Hepatocyte (in vitro differentiated cells): ENCODE data around the gene TRPC4AP. TPM values are rescaled to one million over a fixed set of nuclear protein-coding genes. Genes with fewer than 3 reads are reported as not detected.

ENCODE experiments used
- DNase-seq: peaks from one replicate; pipeline ENCODE4 v3.0.0-alpha.2; 2016; ENCODE audit warnings: low spot score
- H2AFZ ChIP-seq: fragments of 200-600 bp; sonication (generic); 2 replicates; pipeline ENCODE4 v1.6.0; 2016; ENCODE audit warnings: antibody characterized with exemption, mild to moderate bottlenecking
- H3K27ac ChIP-seq: fragments of 200-600 bp; sonication (generic); 2 replicates; pipeline ENCODE4 v1.5.1; 2016; ENCODE audit warnings: mild to moderate bottlenecking
- H3K27me3 ChIP-seq: fragments of 200-600 bp; sonication (generic); 2 replicates; pipeline ENCODE4 v1.6.1; 2016
- H3K36me3 ChIP-seq: fragments of 200-600 bp; sonication (generic); replicated peaks from 2 replicates; pipeline ENCODE4 v1.5.1; 2016; ENCODE audit warnings: low read depth; ENCODE audit not compliant: insufficient read depth
- H3K4me1 ChIP-seq: fragments of 200-600 bp; sonication (generic); 2 replicates; pipeline ENCODE4 v1.5.1; 2016; ENCODE audit warnings: mild to moderate bottlenecking, moderate library complexity; ENCODE audit not compliant: insufficient read depth
- H3K4me2 ChIP-seq: fragments of 200-600 bp; sonication (generic); 2 replicates; pipeline ENCODE4 v1.6.0; 2016
- H3K4me3 ChIP-seq: fragments of 200-600 bp; sonication (generic); 2 replicates; pipeline ENCODE4 v1.5.1; 2016; ENCODE audit warnings: mild to moderate bottlenecking
- H3K79me2 ChIP-seq: fragments of 200-600 bp; sonication (generic); 2 replicates; pipeline ENCODE4 v1.6.0; 2017; ENCODE audit warnings: mild to moderate bottlenecking
- H3K9me2 ChIP-seq: fragments of 200-600 bp; sonication (generic); replicated peaks from 2 replicates; pipeline ENCODE4 v1.6.0; 2017; ENCODE audit warnings: mild to moderate bottlenecking; ENCODE audit not compliant: insufficient read depth
- H3K9me3 ChIP-seq: fragments of 200-600 bp; sonication (generic); 2 replicates; pipeline ENCODE4 v1.5.1; 2016; ENCODE audit warnings: low read depth, mild to moderate bottlenecking
- H4K20me1 ChIP-seq: fragments of 200-600 bp; sonication (generic); 2 replicates; pipeline ENCODE4 v1.6.0; 2016; ENCODE audit warnings: mild to moderate bottlenecking; ENCODE audit not compliant: insufficient read depth, poor library complexity, severe bottlenecking
- EZH2 ChIP-seq: fragments of 200-600 bp; sonication (generic); IDR thresholded peaks from 2 replicates; pipeline ENCODE4 v1.6.1; 2016; ENCODE audit warnings: antibody characterized with exemption, mild to moderate bottlenecking, borderline replicate concordance
- EZH2phosphoT487 ChIP-seq: fragments of 200-600 bp; sonication (generic); IDR thresholded peaks from one replicate; pipeline ENCODE4 v1.6.1; 2018; ENCODE audit warnings: antibody characterized with exemption, mild to moderate bottlenecking, low read depth, moderate library complexity; ENCODE audit not compliant: unreplicated experiment, severe bottlenecking
- WGBS: methylation state at CpG from one replicate; pipeline ENCODE4 v1.1.6; 2016; ENCODE audit warnings: low lambda C conversion rate; ENCODE audit errors: missing lambda C conversion rate; 5-methylcytosine and 5-hydroxymethylcytosine counted together
- polyA plus RNA-seq: library from polyadenylated mRNA; unstranded; fragments of >200 nt; fragmentation: Nextera tagmentation; extraction: Ambion mirVana; gene quantifications from 2 replicates; pipeline ENCODE4 v1.2.1, GENCODE V29; 2016
- total RNA-seq: library from RNA; depleted of rRNA; stranded (reverse); fragments of >200 nt; gene quantifications from 2 replicates; pipeline ENCODE4 v1.2.3, GENCODE V29; 2014
- TF ChIP-seq, protein P1 (sequence below): fragments of 200-600 bp; sonication (generic); IDR thresholded peaks from 2 replicates; pipeline ENCODE4 v1.5.1; 2016; ENCODE audit warnings: antibody characterized with exemption, mild to moderate bottlenecking; ENCODE audit not compliant: poor library complexity

Gene TRPC4AP
- total and polyA plus RNA-seq, 2 experiments from 2014 or later: 88.6 to 94.9 TPM

DNA sequence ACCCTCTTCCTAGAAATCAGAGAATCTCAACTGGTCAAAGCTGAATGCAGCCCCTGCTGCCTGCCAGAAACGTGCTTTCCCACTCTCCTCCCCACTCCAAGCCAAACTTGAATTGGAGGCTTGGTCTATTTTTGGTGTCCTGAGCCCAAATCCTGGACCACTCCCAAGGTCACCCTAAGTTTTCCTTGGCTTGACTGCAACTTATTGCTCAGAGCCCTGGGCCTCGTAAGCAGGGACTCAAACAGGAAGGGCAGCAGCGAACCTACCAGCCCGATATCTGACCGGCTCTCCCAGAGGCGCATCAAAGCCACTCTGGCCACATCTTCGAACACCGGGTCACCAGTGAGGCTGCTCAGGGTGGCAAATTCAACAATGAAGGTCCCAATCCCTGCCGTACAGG is 41.9 kb upstream of the TRPC4AP start:
- 95% methylated on average over 9 of the region's 9 CpGs for WGBS
- no peak for DNase-seq
- Histone ChIP-seq H3K9me3 (no peaks in the 10 kb centered on the region), H3K4me1 (no peaks in the 10 kb centered on the region), H3K79me2 (no peaks in the 10 kb centered on the region), H2AFZ (no peak overlapping the region), H4K20me1 (no peaks in the 10 kb centered on the region), H3K36me3 (no peaks in the 10 kb centered on the region), H3K27me3 (no peaks in the 10 kb centered on the region), H3K4me2 (no peak overlapping the region), H3K27ac (no peak overlapping the region), H3K9me2 (no peaks in the 10 kb centered on the region), H3K4me3 (no peak overlapping the region)
- TF ChIP-seq EZH2phosphoT487 (no peak), EZH2 (no peak)
- TF ChIP-seq, protein P1, sequence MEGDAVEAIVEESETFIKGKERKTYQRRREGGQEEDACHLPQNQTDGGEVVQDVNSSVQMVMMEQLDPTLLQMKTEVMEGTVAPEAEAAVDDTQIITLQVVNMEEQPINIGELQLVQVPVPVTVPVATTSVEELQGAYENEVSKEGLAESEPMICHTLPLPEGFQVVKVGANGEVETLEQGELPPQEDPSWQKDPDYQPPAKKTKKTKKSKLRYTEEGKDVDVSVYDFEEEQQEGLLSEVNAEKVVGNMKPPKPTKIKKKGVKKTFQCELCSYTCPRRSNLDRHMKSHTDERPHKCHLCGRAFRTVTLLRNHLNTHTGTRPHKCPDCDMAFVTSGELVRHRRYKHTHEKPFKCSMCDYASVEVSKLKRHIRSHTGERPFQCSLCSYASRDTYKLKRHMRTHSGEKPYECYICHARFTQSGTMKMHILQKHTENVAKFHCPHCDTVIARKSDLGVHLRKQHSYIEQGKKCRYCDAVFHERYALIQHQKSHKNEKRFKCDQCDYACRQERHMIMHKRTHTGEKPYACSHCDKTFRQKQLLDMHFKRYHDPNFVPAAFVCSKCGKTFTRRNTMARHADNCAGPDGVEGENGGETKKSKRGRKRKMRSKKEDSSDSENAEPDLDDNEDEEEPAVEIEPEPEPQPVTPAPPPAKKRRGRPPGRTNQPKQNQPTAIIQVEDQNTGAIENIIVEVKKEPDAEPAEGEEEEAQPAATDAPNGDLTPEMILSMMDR: no peak

DNA sequence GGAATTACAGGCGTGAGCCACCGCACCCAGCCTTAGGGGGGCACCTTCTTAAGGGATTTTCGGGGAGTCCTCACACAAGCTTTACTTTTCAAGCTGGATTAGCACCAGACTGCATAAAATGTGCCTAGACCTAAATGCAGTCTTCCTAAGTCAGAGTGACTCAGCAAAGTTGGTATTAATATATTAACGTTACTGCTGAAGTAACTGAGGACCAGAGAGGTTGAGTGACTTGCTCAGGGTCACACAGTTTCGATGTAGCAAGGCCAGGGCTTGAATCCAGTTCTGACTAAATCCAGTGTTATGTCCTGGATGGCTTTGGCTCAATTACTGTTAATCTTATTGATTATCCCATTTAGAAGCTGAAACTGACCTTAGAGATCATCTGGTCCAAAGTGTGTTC is 41.1 kb upstream of the TRPC4AP start:
- TF ChIP-seq, protein P1: no peak
- no peak for TF ChIP-seq EZH2
- DNase-seq: no peak
- Histone ChIP-seq H3K9me2 (no peaks in the 10 kb centered on the region), H3K4me1 (no peaks in the 10 kb centered on the region), H3K36me3 (no peaks in the 10 kb centered on the region), H3K4me2 (no peak overlapping the region), H3K27me3 (no peaks in the 10 kb centered on the region), H3K79me2 (no peaks in the 10 kb centered on the region), H3K9me3 (no peaks in the 10 kb centered on the region), H3K27ac (no peak overlapping the region), H3K4me3 (no peak overlapping the region), H2AFZ (no peak overlapping the region), H4K20me1 (no peaks in the 10 kb centered on the region)
- WGBS: 96% methylated on average over 5 of the region's 5 CpGs

DNA sequence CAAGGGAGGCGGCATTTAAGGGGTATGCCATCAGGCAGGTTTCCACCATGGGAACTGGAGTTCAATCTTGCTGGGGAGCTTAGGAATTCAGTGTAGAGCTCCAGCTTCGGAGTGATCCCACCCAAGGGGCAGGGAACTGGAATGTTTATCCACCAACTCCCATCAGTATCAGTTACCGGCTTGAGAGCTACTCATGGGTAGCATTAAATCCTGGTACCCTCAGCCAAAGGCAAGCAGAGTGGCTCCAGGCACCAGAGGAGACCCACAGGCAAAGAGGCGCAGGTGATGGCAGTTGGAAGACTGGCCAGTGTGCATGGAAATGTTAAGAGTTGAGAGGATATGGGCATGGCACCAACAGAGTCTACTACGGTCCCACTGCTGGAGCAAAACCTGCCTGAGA is 40.4 kb upstream of the TRPC4AP start:
- 96% methylated on average over 5 of the region's 5 CpGs for WGBS
- no peaks in the 10 kb centered on the region for H3K27me3 ChIP-seq
- no peak overlapping the region for H3K4me2 ChIP-seq
- H3K4me1 ChIP-seq: no peaks in the 10 kb centered on the region
- H4K20me1 ChIP-seq: no peaks in the 10 kb centered on the region
- DNase-seq: no peak
- H3K9me3 ChIP-seq: no peaks in the 10 kb centered on the region
- no peak overlapping the region for H3K27ac ChIP-seq
- H3K36me3 ChIP-seq: no peaks in the 10 kb centered on the region
- no peak overlapping the region for H3K4me3 ChIP-seq
- no peak overlapping the region for H2AFZ ChIP-seq
- H3K9me2 ChIP-seq: no peaks in the 10 kb centered on the region
- no peaks in the 10 kb centered on the region for H3K79me2 ChIP-seq
- TF ChIP-seq, protein P1: no peak
- TF ChIP-seq EZH2 (no peak), EZH2phosphoT487 (no peak)

DNA sequence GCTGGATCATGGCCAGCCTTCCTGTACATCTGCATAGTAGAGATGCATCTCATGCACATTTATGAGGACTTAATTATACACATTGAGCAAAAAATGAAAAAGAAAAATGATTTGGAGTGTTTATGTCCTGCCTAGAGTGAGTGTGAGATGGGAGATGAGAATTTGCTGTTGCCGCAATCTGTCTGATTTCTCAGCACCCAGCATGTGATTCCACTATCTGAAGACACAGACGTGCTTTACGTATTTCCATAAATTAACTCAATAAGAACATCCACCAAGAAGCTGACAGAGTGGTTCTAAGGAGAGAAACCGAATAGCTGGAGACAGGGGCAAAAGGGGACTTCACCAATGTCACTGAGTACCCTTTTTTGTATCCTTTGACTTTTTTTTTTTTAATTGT is 39.3 kb upstream of the TRPC4AP start:
- no peaks in the 10 kb centered on the region for H4K20me1 ChIP-seq
- no peak overlapping the region for H3K4me3 ChIP-seq
- no peaks in the 10 kb centered on the region for H3K9me2 ChIP-seq
- H3K4me2 ChIP-seq: no peak overlapping the region
- H3K79me2 ChIP-seq: no peaks in the 10 kb centered on the region
- no peak overlapping the region for H2AFZ ChIP-seq
- no peak for DNase-seq
- H3K4me1 ChIP-seq: no peaks in the 10 kb centered on the region
- TF ChIP-seq EZH2 (no peak), EZH2phosphoT487 (no peak)
- TF ChIP-seq, protein P1: no peak
- no peak overlapping the region for H3K27ac ChIP-seq
- no peaks in the 10 kb centered on the region for H3K9me3 ChIP-seq
- no peaks in the 10 kb centered on the region for H3K27me3 ChIP-seq
- no peaks in the 10 kb centered on the region for H3K36me3 ChIP-seq
- 94% methylated on average over 4 of the region's 4 CpGs for WGBS
